Keratinocyte (primary cell): ENCODE results near the gene R3HDM4. TPM values are rescaled to one million over a fixed set of nuclear protein-coding genes. Genes with fewer than 3 reads are reported as not detected.

ENCODE experiments used
- DNase-seq: peaks from one replicate; pipeline ENCODE4 v3.0.0-alpha.2; 2011; ENCODE audit warnings: low read depth, missing footprints, low spot score
- FAIRE-seq: peaks from 2 replicates; lab custom pipeline; 2011; peaks lifted over from hg19 to GRCh38; lab: Jason Lieb, UNC
- H2AFZ ChIP-seq: 2 replicates; pipeline ENCODE4 v1.6.0; 2012; ENCODE audit warnings: low read length, control low read depth, inconsistent platforms; ENCODE audit not compliant: control insufficient read depth
- H3K27ac ChIP-seq: 2 replicates; pipeline ENCODE4 v1.5.1; 2011; ENCODE audit warnings: low read length; ENCODE audit not compliant: control insufficient read depth, insufficient read depth
- H3K27me3 ChIP-seq: 3 replicates; pipeline ENCODE4 v1.6.0; 2011; ENCODE audit warnings: low read length; ENCODE audit not compliant: control insufficient read depth, insufficient read depth; ENCODE audit errors: extremely low read depth
- H3K36me3 ChIP-seq, 2 experiments: 2 replicates in 1 of 2; 3 replicates in 1 of 2; pipeline ENCODE4 v1.5.1; 2011; ENCODE audit warnings: low read length in 2 of 2, mild to moderate bottlenecking in 1 of 2; ENCODE audit not compliant: control insufficient read depth in 2 of 2, insufficient read depth in 2 of 2; ENCODE audit errors: extremely low read depth in 1 of 2
- H3K4me1 ChIP-seq: 3 replicates; pipeline ENCODE4 v1.5.1; 2011; ENCODE audit warnings: low read length; ENCODE audit not compliant: control insufficient read depth, insufficient read depth; ENCODE audit errors: extremely low read depth
- H3K4me2 ChIP-seq: 3 replicates; pipeline ENCODE4 v1.6.0; 2011; ENCODE audit warnings: low read depth, low read length; ENCODE audit not compliant: control insufficient read depth, insufficient read depth; ENCODE audit errors: extremely low read depth
- H3K4me3 ChIP-seq, 3 experiments: fragments of 200-600 bp in 1 of 3; sonication (generic) in 1 of 3; 2 replicates in 2 of 3; 3 replicates in 1 of 3; pipeline ENCODE4 v1.5.1; 2011 to 2016; ENCODE audit warnings: low read length in 3 of 3, mild to moderate bottlenecking in 3 of 3, control low read depth in 2 of 3, inconsistent platforms in 1 of 3, low read depth in 1 of 3, mixed read lengths in 1 of 3, mixed run types in 1 of 3, moderate library complexity in 1 of 3; ENCODE audit not compliant: control insufficient read depth in 2 of 3, insufficient read depth in 2 of 3; ENCODE audit errors: extremely low read depth in 1 of 3
- H3K79me2 ChIP-seq: 2 replicates; pipeline ENCODE4 v1.6.0; 2012; ENCODE audit warnings: low read length; ENCODE audit not compliant: control insufficient read depth, insufficient read depth
- H3K9ac ChIP-seq: 3 replicates; pipeline ENCODE4 v1.6.0; 2011; ENCODE audit warnings: low read length; ENCODE audit not compliant: control insufficient read depth, insufficient read depth; ENCODE audit errors: extremely low read depth
- H3K9me1 ChIP-seq: 3 replicates; pipeline ENCODE4 v1.6.0; 2011; ENCODE audit warnings: low read length; ENCODE audit not compliant: control insufficient read depth, insufficient read depth; ENCODE audit errors: extremely low read depth
- H3K9me3 ChIP-seq: 2 replicates; pipeline ENCODE4 v1.5.1; 2012; ENCODE audit warnings: low read depth, low read length; ENCODE audit not compliant: control insufficient read depth
- H4K20me1 ChIP-seq: 3 replicates; pipeline ENCODE4 v1.6.0; 2011; ENCODE audit warnings: low read length; ENCODE audit not compliant: control insufficient read depth, insufficient read depth; ENCODE audit errors: extremely low read depth
- EZH2 ChIP-seq: IDR thresholded peaks from one replicate; pipeline ENCODE4 v1.6.1; 2012; ENCODE audit warnings: inconsistent platforms, mild to moderate bottlenecking, low read length, moderate library complexity
- dilution Hi-C: fragments of 300-500 bp; cut with MboI; formaldehyde crosslinking; loops from one replicate; pipeline ENCODE4 v1.7.0; 2020; ENCODE audit warnings: low sequenced_read_pairs; ENCODE audit not compliant: extremely low pct_ligation_motif_present
- polyA plus RNA-seq, 5 experiments: library from polyadenylated mRNA; depleted of rRNA in 3 of 5; stranded (reverse) in 3 of 5; stranded (forward) in 1 of 5; unstranded in 1 of 5; fragments of >200 nt; gene quantifications; 1 replicate in 1 of 5; 2 replicates in 3 of 5; 3 replicates in 1 of 5; pipeline versions ENCODE4 v1.2.1 to v1.2.3, GENCODE V29; 2011 to 2012; ENCODE audit warnings: missing spikeins in 2 of 5, low read depth in 1 of 5, low replicate concordance in 1 of 5
- TF ChIP-seq, protein P1 (sequence below), 3 experiments: IDR thresholded peaks in 1 of 3; conservative IDR thresholded peaks in 1 of 3; optimal IDR thresholded peaks in 1 of 3; 2 replicates in 2 of 3; 3 replicates in 1 of 3; pipeline versions ENCODE3 to v1.5.1; 2011; ENCODE audit warnings: low read length in 3 of 3, mild to moderate bottlenecking in 3 of 3, moderate library complexity in 2 of 3, control low read depth in 1 of 3, inconsistent platforms in 1 of 3; ENCODE audit not compliant: insufficient read depth in 2 of 3; ENCODE audit errors: extremely low read depth in 1 of 3

Gene R3HDM4
- polyA plus RNA-seq, 1 donor (not counting 4 experiments of a cell fraction or from before 2014, with no cell fraction given), result 33.5 TPM

GRCh38 chr19:867301-867793 is 45.7 kb downstream of the R3HDM4 start:
- H3K27ac ChIP-seq, result no peak overlapping the region
- no peaks in the 10 kb centered on the region for H3K79me2 ChIP-seq
- H3K9me1 ChIP-seq, result no peaks in the 10 kb centered on the region
- no peaks in the 10 kb centered on the region for H4K20me1 ChIP-seq
- H2AFZ ChIP-seq, result no peak overlapping the region
- TF ChIP-seq EZH2, result no peak
- H3K36me3 ChIP-seq, result peaks cover 14 to 15% of the 10 kb centered on the region in 2 experiments
- DNase-seq (no peak), FAIRE-seq (peak; percentile 57)
- H3K27me3 ChIP-seq, result no peaks in the 10 kb centered on the region
- H3K9ac ChIP-seq, result no peak overlapping the region
- no peak overlapping the region for H3K4me2 ChIP-seq
- H3K4me3 ChIP-seq, result no peak overlapping the region
- H3K9me3 ChIP-seq, result no peaks in the 10 kb centered on the region
- H3K4me1 ChIP-seq, result peaks cover 16% of the 10 kb centered on the region
- dilution Hi-C loops, result no loop called here

- Histone ChIP-seq H3K4me3 (no peak overlapping the region), H4K20me1 (no peaks in the 10 kb centered on the region), H3K36me3 (peaks cover 14 to 15% of the 10 kb centered on the region in 2 experiments), H3K9ac (no peak overlapping the region), H3K79me2 (no peaks in the 10 kb centered on the region), H3K9me1 (no peaks in the 10 kb centered on the region), H3K27me3 (no peaks in the 10 kb centered on the region), H3K27ac (no peak overlapping the region), H3K4me2 (no peak overlapping the region), H3K4me1 (peaks cover 11% of the 10 kb centered on the region), H2AFZ (no peak overlapping the region), H3K9me3 (no peaks in the 10 kb centered on the region)
- FAIRE-seq, result no peak
- dilution Hi-C loops, result no loop called here
- no peak for DNase-seq
- no peak for TF ChIP-seq EZH2
- TF ChIP-seq, protein P1, sequence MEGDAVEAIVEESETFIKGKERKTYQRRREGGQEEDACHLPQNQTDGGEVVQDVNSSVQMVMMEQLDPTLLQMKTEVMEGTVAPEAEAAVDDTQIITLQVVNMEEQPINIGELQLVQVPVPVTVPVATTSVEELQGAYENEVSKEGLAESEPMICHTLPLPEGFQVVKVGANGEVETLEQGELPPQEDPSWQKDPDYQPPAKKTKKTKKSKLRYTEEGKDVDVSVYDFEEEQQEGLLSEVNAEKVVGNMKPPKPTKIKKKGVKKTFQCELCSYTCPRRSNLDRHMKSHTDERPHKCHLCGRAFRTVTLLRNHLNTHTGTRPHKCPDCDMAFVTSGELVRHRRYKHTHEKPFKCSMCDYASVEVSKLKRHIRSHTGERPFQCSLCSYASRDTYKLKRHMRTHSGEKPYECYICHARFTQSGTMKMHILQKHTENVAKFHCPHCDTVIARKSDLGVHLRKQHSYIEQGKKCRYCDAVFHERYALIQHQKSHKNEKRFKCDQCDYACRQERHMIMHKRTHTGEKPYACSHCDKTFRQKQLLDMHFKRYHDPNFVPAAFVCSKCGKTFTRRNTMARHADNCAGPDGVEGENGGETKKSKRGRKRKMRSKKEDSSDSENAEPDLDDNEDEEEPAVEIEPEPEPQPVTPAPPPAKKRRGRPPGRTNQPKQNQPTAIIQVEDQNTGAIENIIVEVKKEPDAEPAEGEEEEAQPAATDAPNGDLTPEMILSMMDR (optimal IDR thresholded peaks at IDR 0.05 in 1 of 3, IDR thresholded peaks at IDR 0.05 in 1 of 3, conservative IDR thresholded peaks at IDR 0.05 in 1 of 3; ENCODE audit: extremely low read depth in 1 of 3, insufficient read depth in 2 of 3, low read length in 3 of 3), result no peak
These were observed 46.2 kb downstream of the R3HDM4 start for GRCh38 chr19:866769-867300.

- dilution Hi-C loops, result no loop called here
- Histone ChIP-seq H3K9ac (no peak overlapping the region), H3K9me3 (no peaks in the 10 kb centered on the region), H3K4me2 (no peak overlapping the region), H3K36me3 (peaks cover 4 to 5% of the 10 kb centered on the region in 2 experiments), H3K27me3 (peaks cover 12% of the 10 kb centered on the region), H3K4me3 (no peak overlapping the region), H3K27ac (no peak overlapping the region), H3K79me2 (no peaks in the 10 kb centered on the region), H3K9me1 (no peaks in the 10 kb centered on the region), H2AFZ (no peak overlapping the region), H3K4me1 (peaks cover 3% of the 10 kb centered on the region), H4K20me1 (no peaks in the 10 kb centered on the region)
- no peak for TF ChIP-seq EZH2
- TF ChIP-seq, protein P1 (optimal IDR thresholded peaks at IDR 0.05 in 1 of 3, IDR thresholded peaks at IDR 0.05 in 1 of 3, conservative IDR thresholded peaks at IDR 0.05 in 1 of 3; ENCODE audit: extremely low read depth in 1 of 3, insufficient read depth in 2 of 3, low read length in 3 of 3), result no peak
- FAIRE-seq (no peak), DNase-seq (no peak)
These were observed 49.8 kb downstream of the R3HDM4 start for GRCh38 chr19:863315-863620.
